SK-N-DZ (cell line): ENCODE measurements around the gene TMEM220.

ENCODE experiments used
- DNase-seq: peaks from one replicate; pipeline ENCODE4 v3.0.0-alpha.2; 2015; ENCODE audit warnings: low spot score

The TMEM220 gene

DNA sequence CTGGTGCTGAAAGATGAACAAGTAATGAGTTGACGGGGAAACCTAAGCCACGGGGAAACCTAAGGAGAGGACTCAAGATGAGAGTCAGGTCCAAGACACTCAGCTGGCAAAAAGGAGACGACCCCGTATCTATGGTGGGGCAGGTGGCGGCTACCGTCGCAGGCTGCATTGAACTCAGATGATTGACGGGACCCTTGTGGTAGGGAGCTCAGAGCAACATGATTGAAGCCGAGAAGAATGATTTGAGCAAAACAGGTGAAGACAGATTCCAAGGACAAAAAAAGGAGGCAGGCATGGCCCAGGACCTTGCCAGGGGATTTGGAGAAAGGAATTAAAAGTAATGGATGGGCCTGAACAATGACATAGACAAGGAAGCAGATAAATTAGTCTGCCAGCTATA lies 65.3 kb downstream of the TMEM220 start:
- DNase-seq: no peak
